Measurements from ENCODE around the gene DDX60.

GRCh38 chr4:168321006-168321405 lies 2.5 kb upstream of the DDX60 start:
- TF ChIP-seq CTCF (IDR thresholded peaks at IDR 0.05; ENCODE audit: low read depth, low read length, missing input control) (no peak), FOXA1 (IDR thresholded peaks at IDR 0.05) (no peak), TAF1 (conservative IDR thresholded peaks at IDR 0.05) (no peak), MAX (IDR thresholded peaks at IDR 0.05) (no peak), ATF3 (IDR thresholded peaks at IDR 0.05) (no peak), RAD21 (IDR thresholded peaks at IDR 0.05) (no peak), RXRA (IDR thresholded peaks at IDR 0.05) (no peak), JUND (IDR thresholded peaks at IDR 0.05) (no peak), REST (IDR thresholded peaks at IDR 0.05) (no peak)
